HepG2 (cell line): ENCODE data around the gene SPTY2D1. TPM values are rescaled to one million over a fixed set of nuclear protein-coding genes. Genes with fewer than 3 reads are reported as not detected.

ENCODE experiments used
- ATAC-seq: fragments of 200-7000 bp; cut with Tn5 transposase; 3 replicates; pipeline ENCODE4 v1.9.1; 2020; ENCODE audit warnings: mild to moderate bottlenecking, moderate library complexity
- BruUV-seq: library from RNA; stranded (reverse); fragments of 400-500 nt; replicated peaks from 2 replicates; lab custom pipeline; 2021; lab: Mats Ljungman, UMichigan
- CTCF ChIA-PET: fragments of 300-600 bp; formaldehyde crosslinking; extraction: SDS; loops from one replicate; lab custom pipeline; 2021; ENCODE audit warnings: low total read pairs, inconsistent platforms, low intra/inter-chr PET ratio; lab: Yijun Ruan, JAX
- POLR2A ChIA-PET: fragments of 350-600 bp; sonication (Branson Sonifier 250); formaldehyde crosslinking; loops from one replicate; lab custom pipeline; 2020; ENCODE audit warnings: antibody characterized with exemption, inconsistent platforms; lab: Yijun Ruan, JAX
- DNase-seq: peaks from one replicate; pipeline ENCODE4 v3.0.0-alpha.2; 2015; ENCODE audit warnings: low spot score
- FAIRE-seq: peaks from 3 replicates; lab custom pipeline; 2011; peaks lifted over from hg19 to GRCh38; lab: Jason Lieb, UNC
- H2AFZ ChIP-seq: one replicate; pipeline ENCODE4 v1.6.1; 2011; ENCODE audit warnings: low read length, inconsistent platforms
- H3K27ac ChIP-seq: fragments of 300-600 bp; 3 replicates; pipeline ENCODE4 v1.8.0; 2011; ENCODE audit warnings: mixed run types, mild to moderate bottlenecking, mixed read lengths, low read length, inconsistent platforms; ENCODE audit not compliant: insufficient read depth; ENCODE audit errors: extremely low read length
- H3K27me3 ChIP-seq, 2 experiments: fragments of 200-600 bp in 1 of 2; 2 replicates in 1 of 2; 3 replicates in 1 of 2; pipeline versions ENCODE4 v1.6.0 to v1.8.0; 2011; ENCODE audit warnings: low read length in 2 of 2, mild to moderate bottlenecking in 2 of 2, moderate library complexity in 2 of 2, inconsistent platforms in 1 of 2; ENCODE audit not compliant: insufficient read depth in 2 of 2, control insufficient read depth in 1 of 2
- H3K36me3 ChIP-seq, 2 experiments: fragments of 200-600 bp in 1 of 2; replicated peaks in 1 of 2; 2 replicates in 1 of 2; 3 replicates in 1 of 2; pipeline versions ENCODE4 v1.5.1 to v1.8.0; 2011; ENCODE audit warnings: low read length in 2 of 2, inconsistent platforms in 1 of 2; ENCODE audit not compliant: insufficient read depth in 2 of 2, control insufficient read depth in 1 of 2
- H3K4me1 ChIP-seq: 2 replicates; pipeline ENCODE4 v1.5.1; 2012; ENCODE audit warnings: low read length, inconsistent platforms; ENCODE audit not compliant: insufficient read depth
- H3K4me2 ChIP-seq: 2 replicates; pipeline ENCODE4 v1.6.0; 2011; ENCODE audit warnings: low read depth, low read length, inconsistent platforms
- H3K4me3 ChIP-seq, 3 experiments: fragments of 200-600 bp in 1 of 3; sonication (generic), shearing (Covaris generic) in 1 of 3; replicated peaks in 1 of 3; 2 replicates each; pipeline ENCODE4 v1.5.1; 2011 to 2016; ENCODE audit warnings: low read length in 3 of 3, inconsistent platforms in 2 of 3, low read depth in 2 of 3, mild to moderate bottlenecking in 2 of 3, control low read depth in 1 of 3, mixed read lengths in 1 of 3; ENCODE audit not compliant: insufficient read depth in 1 of 3
- H3K79me2 ChIP-seq: one replicate; pipeline ENCODE4 v1.6.1; 2011; ENCODE audit warnings: low read length, inconsistent platforms; ENCODE audit not compliant: insufficient read depth
- H3K9ac ChIP-seq: 2 replicates; pipeline ENCODE4 v1.6.0; 2011; ENCODE audit warnings: mild to moderate bottlenecking, low read depth, low read length, inconsistent platforms; ENCODE audit not compliant: insufficient read depth
- H3K9me3 ChIP-seq: 2 replicates; pipeline ENCODE4 v1.5.1; 2012; ENCODE audit warnings: mild to moderate bottlenecking, low read length
- H4K20me1 ChIP-seq: 2 replicates; pipeline ENCODE4 v1.6.0; 2011; ENCODE audit warnings: inconsistent platforms, mild to moderate bottlenecking, low read length, moderate library complexity; ENCODE audit not compliant: insufficient read depth
- GZF1 ChIP-seq: sonication (generic); formaldehyde crosslinking; IDR thresholded peaks from 2 replicates; pipeline ENCODE4 v1.5.1; 2020; ENCODE audit warnings: mild to moderate bottlenecking, missing genetic modification reagents
- MTF2 ChIP-seq: sonication (generic); formaldehyde crosslinking; IDR thresholded peaks from 2 replicates; pipeline ENCODE4 v1.5.0; 2020; ENCODE audit warnings: missing genetic modification reagents, borderline replicate concordance
- NFKBIZ ChIP-seq: IDR thresholded peaks from 2 replicates; pipeline ENCODE4 v1.6.1; 2018; ENCODE audit warnings: missing genetic modification reagents, missing compliant biosample characterization
- TP53 ChIP-seq: sonication (generic); formaldehyde crosslinking; conservative IDR thresholded peaks from 2 replicates; pipeline ENCODE4 v1.4.0; 2020; ENCODE audit warnings: missing genetic modification reagents
- ZBTB21 ChIP-seq: sonication (generic); formaldehyde crosslinking; IDR thresholded peaks from 2 replicates; pipeline ENCODE4 v1.4.0; 2020; ENCODE audit warnings: missing genetic modification reagents
- ZNF138 ChIP-seq: sonication (generic); formaldehyde crosslinking; IDR thresholded peaks from 2 replicates; pipeline ENCODE4 v1.5.0; 2020; ENCODE audit warnings: mild to moderate bottlenecking, low read depth, missing genetic modification reagents
- ZNF224 ChIP-seq: sonication (generic); formaldehyde crosslinking; IDR thresholded peaks from 2 replicates; pipeline ENCODE4 v1.5.0; 2020; ENCODE audit warnings: mild to moderate bottlenecking, missing genetic modification reagents
- ZNF333 ChIP-seq: sonication (generic); formaldehyde crosslinking; IDR thresholded peaks from 2 replicates; pipeline ENCODE4 v1.4.0; 2020; ENCODE audit warnings: mild to moderate bottlenecking, missing genetic modification reagents, borderline replicate concordance
- ZNF75D ChIP-seq: sonication (generic); formaldehyde crosslinking; IDR thresholded peaks from 2 replicates; pipeline ENCODE4 v1.8.1; 2023; ENCODE audit warnings: missing genetic modification reagents, mild to moderate bottlenecking, borderline replicate concordance
- ZNF878 ChIP-seq: sonication (generic); formaldehyde crosslinking; IDR thresholded peaks from 2 replicates; pipeline ENCODE4 v1.8.1; 2023; ENCODE audit warnings: mild to moderate bottlenecking, missing genetic modification reagents, moderate library complexity
- ZNF879 ChIP-seq: sonication (generic); formaldehyde crosslinking; IDR thresholded peaks from 2 replicates; pipeline ENCODE4 v1.8.1; 2023; ENCODE audit warnings: missing genetic modification reagents
- WGBS: methylation state at CpG from one replicate; pipeline ENCODE4 v1.1.6; 2017; ENCODE audit warnings: low lambda C conversion rate; 5-methylcytosine and 5-hydroxymethylcytosine counted together
- in situ Hi-C: cut with HindIII; loops from 2 replicates; pipeline ENCODE4 v1.10.0; 2017; ENCODE audit warnings: low pct_unique_long_range_greater_than_20kb; ENCODE audit not compliant: extremely low pct_ligation_motif_present
- intact Hi-C: fragments of 100-400 bp; cut with micrococcal nuclease; formaldehyde crosslinking; loops from one replicate; pipeline ENCODE4 v1.10.0; 2022; ENCODE audit not compliant: unreplicated experiment
- polyA plus RNA-seq, 8 experiments: library from polyadenylated mRNA; depleted of rRNA in 3 of 8; stranded (reverse) in 7 of 8; unstranded in 1 of 8; fragments of >200 nt; fragmentation: Illumina TruSeq in 4 of 8; extraction: Trizol in 4 of 8; gene quantifications; 2 replicates each; pipeline versions ENCODE4 v1.2.1 to v1.2.3, GENCODE V29; 2011 to 2016; ENCODE audit warnings: low read depth in 4 of 8, missing spikeins in 1 of 8, mixed read lengths in 1 of 8; ENCODE audit not compliant: insufficient read depth in 1 of 8
- total RNA-seq, 5 experiments: library from RNA; depleted of rRNA; stranded (reverse); fragments of >200 nt; fragmentation: Illumina TruSeq; extraction: Trizol; gene quantifications; 2 replicates each; pipeline ENCODE4 v1.2.3, GENCODE V29; 2016; ENCODE audit warnings: low read depth in 1 of 5
- TF ChIP-seq, protein P1 (sequence below): sonication (generic); formaldehyde crosslinking; IDR thresholded peaks from 2 replicates; pipeline ENCODE4 v1.4.0; 2020; ENCODE audit warnings: missing genetic modification reagents
- TF ChIP-seq, protein P2 (sequence below): IDR thresholded peaks from 2 replicates; pipeline ENCODE4 v1.6.1; 2016; ENCODE audit warnings: low read depth, borderline replicate concordance
- TF ChIP-seq, protein P3 (sequence below): sonication (generic); formaldehyde crosslinking; IDR thresholded peaks from 2 replicates; pipeline ENCODE4 v1.5.0; 2020; ENCODE audit warnings: missing genetic modification reagents, mild to moderate bottlenecking, borderline replicate concordance

SPTY2D1 gene
- total and polyA plus RNA-seq, 2 of the 13 experiments (the other 11 are each of a cell fraction or from before 2014, with no cell fraction given): 6.9 to 14.8 TPM

DNA sequence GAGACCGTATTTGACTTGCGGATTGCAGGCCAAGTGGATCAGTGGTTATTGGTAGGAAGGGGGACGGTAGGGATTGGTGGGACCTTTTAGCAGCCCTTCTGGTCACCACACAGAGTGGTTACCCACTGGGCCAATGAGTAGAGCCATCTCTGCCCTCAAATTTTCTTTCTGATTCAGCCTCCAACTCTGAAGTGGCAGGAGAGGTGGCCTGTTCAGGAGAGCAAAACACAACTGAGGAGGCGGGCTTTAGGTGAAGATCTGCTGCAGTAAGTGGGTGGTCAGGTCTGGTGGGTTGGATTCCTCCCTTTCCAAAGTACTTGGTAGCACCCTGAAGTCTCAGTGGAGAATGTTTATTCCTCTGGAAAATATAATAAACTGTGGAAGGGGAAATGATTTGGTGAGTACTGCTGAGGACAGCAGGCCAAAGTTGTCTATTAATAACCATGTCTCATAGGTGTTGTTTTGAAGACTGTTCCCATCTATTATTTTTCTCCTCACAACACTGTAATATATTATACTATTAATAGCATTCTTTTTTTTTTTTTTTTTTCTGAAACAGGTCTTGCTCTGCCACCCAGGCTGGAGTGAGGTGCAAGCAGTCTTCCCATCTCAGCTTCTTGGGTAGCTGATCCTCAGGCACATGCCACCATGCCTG, 33.1 kb downstream of the SPTY2D1 start:
- POLR2A ChIA-PET: interaction anchor here (1.0 kb wide), 1 partner anchor 34 kb away, joined by 3 read pairs; no protein-coding TSS in a partner anchor
- H2AFZ ChIP-seq: no peak overlapping the region
- DNase-seq (no peak), ATAC-seq (no peak), FAIRE-seq (no peak)
- CTCF ChIA-PET: no interaction called here
- H3K9ac ChIP-seq: no peak overlapping the region
- H3K27me3 ChIP-seq: no peaks in the 10 kb centered on the region
- H3K4me3 ChIP-seq: no peak overlapping the region
- no peak for TF ChIP-seq GZF1 (CRISPR knock-in tag)
- no peak for TF ChIP-seq ZNF224 (CRISPR knock-in tag)
- TF ChIP-seq TP53 (CRISPR knock-in tag): no peak
- no peak overlapping the region for H3K4me2 ChIP-seq
- no peaks in the 10 kb centered on the region for H3K9me3 ChIP-seq
- H3K79me2 ChIP-seq: no peaks in the 10 kb centered on the region
- peaks cover 6% of the 10 kb centered on the region for H3K4me1 ChIP-seq
- BruUV-seq: no TSS peak
- H4K20me1 ChIP-seq: no peaks in the 10 kb centered on the region
- intact Hi-C loops: no loop called here
- no peak overlapping the region for H3K27ac ChIP-seq
- peaks cover 1 to 3% of the 10 kb centered on the region in 2 experiments; a peak in 2 of 5 replicates for H3K36me3 ChIP-seq
- whole genome bisulfite sequencing: 98% methylated on average over 4 of the region's 4 CpGs
- in situ Hi-C loops: no loop called here

DNA sequence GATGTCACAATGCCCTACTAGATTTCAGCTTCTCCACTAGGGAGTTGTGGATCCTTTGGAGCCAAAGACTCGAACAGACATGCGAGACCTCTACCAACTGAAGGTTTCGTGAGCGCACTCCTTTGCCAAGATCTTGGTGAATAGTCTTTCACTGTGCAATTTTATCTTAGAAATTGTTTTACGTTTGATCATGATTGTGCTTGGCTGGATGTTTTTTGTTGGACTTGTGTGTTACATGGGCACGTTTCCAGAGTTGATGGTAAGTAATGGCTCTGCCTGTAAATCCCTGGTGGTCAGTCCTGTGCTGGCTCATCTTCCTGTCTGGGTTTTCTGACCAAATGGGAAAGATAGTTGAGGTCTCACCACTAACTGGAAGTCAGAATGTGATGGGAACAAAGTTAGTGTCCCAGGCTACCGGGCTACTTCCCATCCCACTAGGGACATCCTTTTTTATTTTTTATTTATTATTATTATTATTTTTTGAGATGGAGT, 34.4 kb downstream of the SPTY2D1 start, which contains the start of gene MISFA:
Gene MISFA, plus strand, starts transcription at position 51 of the 492 bp plus-strand sequence. Its CDS starts 140 bp downstream, at position 191.
- in situ Hi-C loops: no loop called here
- Histone ChIP-seq H3K9me3 (no peaks in the 10 kb centered on the region), H2AFZ (no peak within 1 kb of the TSS), H3K4me3 (no peak within 1 kb of the TSS), H3K27me3 (no peaks in the 10 kb centered on the region), H3K9ac (no peak within 1 kb of the TSS), H3K27ac (no peak within 1 kb of the TSS), H4K20me1 (no peaks in the 10 kb centered on the region), H3K36me3 (peaks cover 1 to 6% of the 10 kb centered on the region in 2 experiments; a peak in 2 of 5 replicates), H3K4me2 (no peak within 1 kb of the TSS), H3K4me1 (peaks cover 6% of the 10 kb centered on the region), H3K79me2 (no peaks in the 10 kb centered on the region)
- POLR2A ChIA-PET: interaction anchor here (1.0 kb wide), 1 partner anchor 34 kb away, joined by 3 read pairs; the partner anchor contains the start of gene SPTY2D1
- intact Hi-C loops: no loop called here
- BruUV-seq: no TSS peak
- WGBS: 96% methylated on average over 7 of the region's 7 CpGs
- no peak for DNase-seq
- TF ChIP-seq NFKBIZ (CRISPR knock-in tag) (no peak), ZNF878 (CRISPR knock-in tag) (no peak), ZNF879 (no peak), ZNF75D (CRISPR knock-in tag) (no peak), ZBTB21 (CRISPR knock-in tag) (no peak), ZNF333 (CRISPR knock-in tag) (no peak), ZNF138 (CRISPR knock-in tag) (no peak), MTF2 (no peak)
- TF ChIP-seq, protein P1, sequence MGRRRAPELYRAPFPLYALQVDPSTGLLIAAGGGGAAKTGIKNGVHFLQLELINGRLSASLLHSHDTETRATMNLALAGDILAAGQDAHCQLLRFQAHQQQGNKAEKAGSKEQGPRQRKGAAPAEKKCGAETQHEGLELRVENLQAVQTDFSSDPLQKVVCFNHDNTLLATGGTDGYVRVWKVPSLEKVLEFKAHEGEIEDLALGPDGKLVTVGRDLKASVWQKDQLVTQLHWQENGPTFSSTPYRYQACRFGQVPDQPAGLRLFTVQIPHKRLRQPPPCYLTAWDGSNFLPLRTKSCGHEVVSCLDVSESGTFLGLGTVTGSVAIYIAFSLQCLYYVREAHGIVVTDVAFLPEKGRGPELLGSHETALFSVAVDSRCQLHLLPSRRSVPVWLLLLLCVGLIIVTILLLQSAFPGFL (CRISPR knock-in tag): no peak
- TF ChIP-seq, protein P2, sequence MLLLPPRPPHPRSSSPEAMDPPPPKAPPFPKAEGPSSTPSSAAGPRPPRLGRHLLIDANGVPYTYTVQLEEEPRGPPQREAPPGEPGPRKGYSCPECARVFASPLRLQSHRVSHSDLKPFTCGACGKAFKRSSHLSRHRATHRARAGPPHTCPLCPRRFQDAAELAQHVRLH: no peak
- TF ChIP-seq, protein P3, sequence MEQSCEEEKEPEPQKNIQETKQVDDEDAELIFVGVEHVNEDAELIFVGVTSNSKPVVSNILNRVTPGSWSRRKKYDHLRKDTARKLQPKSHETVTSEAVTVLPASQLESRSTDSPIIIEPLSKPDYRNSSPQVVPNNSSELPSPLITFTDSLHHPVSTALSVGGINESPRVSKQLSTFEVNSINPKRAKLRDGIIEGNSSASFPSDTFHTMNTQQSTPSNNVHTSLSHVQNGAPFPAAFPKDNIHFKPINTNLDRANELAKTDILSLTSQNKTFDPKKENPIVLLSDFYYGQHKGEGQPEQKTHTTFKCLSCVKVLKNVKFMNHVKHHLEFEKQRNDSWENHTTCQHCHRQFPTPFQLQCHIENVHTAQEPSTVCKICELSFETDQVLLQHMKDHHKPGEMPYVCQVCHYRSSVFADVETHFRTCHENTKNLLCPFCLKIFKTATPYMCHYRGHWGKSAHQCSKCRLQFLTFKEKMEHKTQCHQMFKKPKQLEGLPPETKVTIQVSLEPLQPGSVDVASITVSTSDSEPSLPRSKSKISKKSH (CRISPR knock-in tag): no peak
- no peak for FAIRE-seq
- CTCF ChIA-PET: no interaction called here
- no peak for ATAC-seq
